SK-N-SH (cell line): ENCODE results near the gene TMEM184A. TPM values are rescaled to one million over a fixed set of nuclear protein-coding genes. Genes with fewer than 3 reads are reported as not detected.

ENCODE experiments used
- CTCF ChIA-PET: fragments of 300-600, 350-600 bp; formaldehyde crosslinking; extraction: SDS; loops from one replicate; lab custom pipeline; 2021; lab: Yijun Ruan, JAX
- POLR2A ChIA-PET: fragments of 350-600 bp; sonication (Branson Sonifier 250); formaldehyde crosslinking; extraction: SDS; loops from one replicate; lab custom pipeline; 2020; ENCODE audit warnings: antibody characterized with exemption, inconsistent platforms; lab: Yijun Ruan, JAX
- DNase-seq: peaks from one replicate; pipeline ENCODE4 v3.0.0; 2012
- H2AFZ ChIP-seq: fragments of 200-600 bp; sonication (generic); 2 replicates; pipeline ENCODE4 v1.8.1; 2016; ENCODE audit warnings: antibody characterized with exemption, mild to moderate bottlenecking, low read depth
- H3F3A ChIP-seq: fragments of 200-600 bp; sonication (generic); replicated peaks from 2 replicates; pipeline ENCODE3; 2016; ENCODE audit warnings: antibody characterized with exemption, mild to moderate bottlenecking; ENCODE audit not compliant: insufficient read depth
- H3K27ac ChIP-seq, 2 experiments: fragments of 200-500 bp in 1 of 2; fragments of 200-600 bp in 1 of 2; sonication (Bioruptor generic) in 1 of 2; sonication (generic), shearing (Covaris generic) in 1 of 2; 2 replicates each; pipeline versions ENCODE4 v1.5.1 to v1.6.1; 2014 to 2016; ENCODE audit warnings: low read depth in 2 of 2, inconsistent platforms in 1 of 2, low read length in 1 of 2, mild to moderate bottlenecking in 1 of 2, mixed read lengths in 1 of 2
- H3K27me3 ChIP-seq: fragments of 200-600 bp; sonication (generic), shearing (Covaris generic); 2 replicates; pipeline ENCODE4 v1.6.1; 2016; ENCODE audit warnings: mixed run types; ENCODE audit not compliant: insufficient read depth
- H3K36me3 ChIP-seq, 2 experiments: fragments of 200-500 bp in 1 of 2; fragments of 200-600 bp in 1 of 2; sonication (Bioruptor generic) in 1 of 2; sonication (generic) in 1 of 2; replicated peaks in 1 of 2; 2 replicates each; pipeline versions ENCODE3 to v1.5.1; 2014 to 2016; ENCODE audit warnings: low read length in 1 of 2, mild to moderate bottlenecking in 1 of 2; ENCODE audit not compliant: insufficient read depth in 2 of 2, control insufficient read depth in 1 of 2
- H3K4me1 ChIP-seq, 2 experiments: fragments of 200-500 bp in 1 of 2; fragments of 200-600 bp in 1 of 2; sonication (Bioruptor generic) in 1 of 2; sonication (generic), shearing (Covaris generic) in 1 of 2; 2 replicates each; pipeline versions ENCODE4 v1.5.1 to v1.6.1; 2014 to 2016; ENCODE audit warnings: low read depth in 1 of 2, low read length in 1 of 2, mixed run types in 1 of 2; ENCODE audit not compliant: insufficient read depth in 2 of 2, control insufficient read depth in 1 of 2
- H3K4me2 ChIP-seq: fragments of 200-600 bp; sonication (generic), shearing (Covaris generic); 2 replicates; pipeline ENCODE4 v1.6.1; 2017; ENCODE audit warnings: mixed run types
- H3K4me3 ChIP-seq, 2 experiments: fragments of 200-500 bp in 1 of 2; fragments of 200-600 bp in 1 of 2; sonication (Bioruptor generic) in 1 of 2; sonication (generic), shearing (Covaris generic) in 1 of 2; 2 replicates each; pipeline versions ENCODE4 v1.5.1 to v1.8.1; 2014 to 2016; ENCODE audit warnings: low read depth in 2 of 2, inconsistent platforms in 1 of 2, low read length in 1 of 2, mild to moderate bottlenecking in 1 of 2, mixed read lengths in 1 of 2, moderate library complexity in 1 of 2
- H3K79me2 ChIP-seq: fragments of 200-600 bp; sonication (generic); 2 replicates; pipeline ENCODE4 v1.8.1; 2017; ENCODE audit warnings: mild to moderate bottlenecking; ENCODE audit not compliant: insufficient read depth
- H3K9ac ChIP-seq: fragments of 200-600 bp; sonication (generic); 2 replicates; pipeline ENCODE4 v1.6.1; 2017; ENCODE audit warnings: mixed run types
- H3K9me2 ChIP-seq: fragments of 200-600 bp; sonication (generic); 2 replicates; pipeline ENCODE4 v1.6.1; 2017; ENCODE audit warnings: mixed run types
- H3K9me3 ChIP-seq: fragments of 200-600 bp; sonication (generic); 2 replicates; pipeline ENCODE4 v1.6.1; 2017; ENCODE audit warnings: mixed run types, mild to moderate bottlenecking, moderate library complexity
- H4K20me1 ChIP-seq: fragments of 200-600 bp; sonication (generic); 2 replicates; pipeline ENCODE4 v1.6.1; 2017; ENCODE audit warnings: mild to moderate bottlenecking, mixed run types; ENCODE audit not compliant: insufficient read depth
- CHD2 ChIP-seq: fragments of 150-350 bp; IDR thresholded peaks from 2 replicates; pipeline ENCODE4 v1.6.1; 2018; ENCODE audit warnings: low read length; ENCODE audit not compliant: partially characterized antibody
- EP300 ChIP-seq, 2 experiments: IDR thresholded peaks; 2 replicates each; pipeline versions ENCODE4 v1.4.0 to v1.6.1; 2012; ENCODE audit warnings: borderline replicate concordance in 1 of 2, low read depth in 1 of 2, low read length in 1 of 2
- EZH2phosphoT487 ChIP-seq: fragments of 200-600 bp; sonication (generic); IDR thresholded peaks from 2 replicates; pipeline ENCODE4 v1.6.1; 2017; ENCODE audit warnings: low read depth, mixed run types, mild to moderate bottlenecking, antibody characterized with exemption, moderate library complexity, borderline replicate concordance
- FOSL2 ChIP-seq: IDR thresholded peaks from 2 replicates; pipeline ENCODE4 v1.4.0; 2012; ENCODE audit warnings: low read depth, mild to moderate bottlenecking, moderate library complexity, borderline replicate concordance
- FOXJ3 ChIP-seq: sonication (generic); formaldehyde crosslinking; IDR thresholded peaks from 2 replicates; pipeline ENCODE4 v1.5.1; 2020; ENCODE audit warnings: mild to moderate bottlenecking, missing genetic modification reagents
- IRF3 ChIP-seq: fragments of 150-350 bp; IDR thresholded peaks from 2 replicates; pipeline ENCODE4 v1.6.1; 2016; ENCODE audit warnings: mild to moderate bottlenecking, low read depth, low read length
- RAD21 ChIP-seq: IDR thresholded peaks from 2 replicates; pipeline ENCODE4 v1.6.1; 2012; ENCODE audit warnings: mild to moderate bottlenecking, low read length
- RCOR1 ChIP-seq: fragments of 150-350 bp; IDR thresholded peaks from 2 replicates; pipeline ENCODE4 v1.6.1; 2017; ENCODE audit warnings: antibody characterized with exemption, low read length
- USF1 ChIP-seq: IDR thresholded peaks from 2 replicates; pipeline ENCODE4 v1.4.0; 2012; ENCODE audit warnings: low read depth, borderline replicate concordance
- USF2 ChIP-seq: fragments of 150-350 bp; IDR thresholded peaks from 2 replicates; pipeline ENCODE4 v1.6.1; 2017; ENCODE audit warnings: antibody characterized with exemption, low read length, low read depth, borderline replicate concordance
- ZBTB33 ChIP-seq: IDR thresholded peaks from 2 replicates; pipeline ENCODE4 v1.4.0; 2012; ENCODE audit warnings: low read depth, borderline replicate concordance
- WGBS: methylation state at CpG from one replicate; pipeline ENCODE4 v1.1.6; 2017; ENCODE audit warnings: low lambda C conversion rate; 5-methylcytosine and 5-hydroxymethylcytosine counted together
- polyA plus RNA-seq, 3 experiments: library from polyadenylated mRNA; depleted of rRNA; stranded (reverse); fragments of >200 nt; gene quantifications; 2 replicates each; pipeline ENCODE4 v1.2.3, GENCODE V29; 2012

The TMEM184A gene
- polyA plus RNA-seq, 1 of the 3 experiments (the other 2 are of a cell fraction): 1.5 TPM

GRCh38 chr7:1572111-1572822, 16.3 kb upstream of the TMEM184A start:
- ChIA-PET POLR2A (no interaction called here), CTCF (interaction anchor here (0.6 kb wide), 1 partner anchor 637 kb away, joined by 3 read pairs; no protein-coding TSS in a partner anchor)
- Histone ChIP-seq H3K4me3 (no peak overlapping the region), H3K9me3 (no peaks in the 10 kb centered on the region), H3K4me2 (no peak overlapping the region), H3F3A (peaks cover 30% of the 10 kb centered on the region), H2AFZ (no peak overlapping the region), H4K20me1 (no peaks in the 10 kb centered on the region), H3K79me2 (peaks cover 32% of the 10 kb centered on the region), H3K36me3 (peaks cover 4 to 7% of the 10 kb centered on the region in 2 experiments), H3K27me3 (no peaks in the 10 kb centered on the region), H3K9me2 (no peaks in the 10 kb centered on the region), H3K4me1 (peaks cover 8 to 16% of the 10 kb centered on the region in 2 experiments; a peak in 3 of 4 replicates), H3K27ac (no peak overlapping the region), H3K9ac (no peak overlapping the region)
- WGBS: 93% methylated on average over 7 of the region's 7 CpGs
- TF ChIP-seq IRF3 (no peak), ZBTB33 (no peak), FOSL2 (no peak), RAD21 (no peak), CHD2 (no peak), EZH2phosphoT487 (no peak), USF1 (no peak), RCOR1 (no peak), FOXJ3 (CRISPR knock-in tag) (no peak), EP300 (IDR thresholded peaks at IDR 0.05; ENCODE audit: borderline replicate concordance in 1 of 2, low read depth in 1 of 2, low read length in 1 of 2) (no peak), USF2 (no peak)
- DNase-seq: no peak
